A549 treated with GW870086 at 1 μM for 4 hours (cell line): ENCODE results near the gene USP9X. TPM values are rescaled to one million over a fixed set of nuclear protein-coding genes. Genes with fewer than 3 reads are reported as not detected.

Experiments
- total RNA-seq: library from RNA; stranded (reverse); fragments of 200-300 nt; extraction: Qiagen RNA extraction; gene quantifications from 5 replicates; pipeline ENCODE4 v1.2.3, GENCODE V29; 2022; ENCODE audit warnings: low read depth

Gene USP9X
- 26.7 to 31.0 TPM (median 29.9 TPM) in 5 replicates for total RNA-seq

DNA sequence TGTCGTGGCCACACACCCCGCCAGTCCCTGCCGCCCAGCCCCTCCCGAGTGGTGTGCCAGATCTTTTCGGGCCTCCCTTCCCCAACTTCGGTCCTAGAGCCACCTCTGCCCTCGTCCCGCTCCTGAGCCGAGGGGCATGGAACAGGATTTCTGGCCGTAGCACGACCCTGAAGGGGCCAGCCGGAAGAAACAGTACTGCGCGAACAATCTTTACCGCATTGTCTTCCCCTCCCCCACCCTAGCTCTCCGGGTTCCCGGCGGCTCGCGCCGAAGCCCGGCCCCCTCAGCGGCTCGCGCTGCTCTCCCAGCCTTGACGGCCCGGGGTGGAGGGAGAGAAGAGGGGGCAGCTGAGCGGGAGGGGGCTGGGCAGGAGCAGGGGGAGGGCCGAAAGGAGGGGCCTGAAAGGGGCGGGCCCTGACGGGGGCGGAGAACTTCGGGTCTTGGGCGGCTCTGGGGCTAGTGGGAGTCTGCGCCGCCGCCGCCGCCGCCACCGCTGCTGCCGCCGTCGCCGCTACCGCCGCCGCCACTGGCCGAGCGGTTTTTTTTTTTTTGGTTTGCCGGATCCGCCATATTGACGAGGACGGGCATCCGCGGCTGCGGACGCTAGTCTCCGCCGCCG, at the start of gene USP9X:
Gene USP9X (plus strand): TSS at position 553 of the 619 bp plus-strand sequence. CDS start 38,184 bp downstream, outside the sequence.

Other genes starting within 250 kb of the USP9X start
- gene DDX3X, start 248.7 kb downstream of the USP9X start, total RNA-seq: 134 to 308 TPM (median 194 TPM) in 5 replicates